WERI-Rb-1 (cell line): ENCODE data around the gene OR10J5.

Experiments
- DNase-seq: peaks from one replicate; pipeline ENCODE4 v3.0.0-alpha.2; 2020
- H3K27ac ChIP-seq: fragments of 250-450 bp; sonication (Bioruptor Pico); 2 replicates; pipeline ENCODE4 v1.5.1; 2020; ENCODE audit warnings: mild to moderate bottlenecking, moderate library complexity
- H3K27me3 ChIP-seq: fragments of 250-450 bp; sonication (Bioruptor Pico); 2 replicates; pipeline ENCODE4 v1.5.1; 2021; ENCODE audit warnings: mild to moderate bottlenecking, low read depth, moderate library complexity; ENCODE audit not compliant: insufficient read depth, severe bottlenecking
- H3K36me3 ChIP-seq: fragments of 250-450 bp; sonication (Bioruptor Pico); 2 replicates; pipeline ENCODE4 v1.5.1; 2020; ENCODE audit warnings: mild to moderate bottlenecking, moderate library complexity
- H3K4me3 ChIP-seq: 2 replicates; pipeline ENCODE4 v1.5.1; 2011; ENCODE audit warnings: low read depth, mild to moderate bottlenecking, control low read depth, low read length
- H3K9me3 ChIP-seq: fragments of 250-450 bp; sonication (Bioruptor Pico); 2 replicates; pipeline ENCODE4 v1.5.1; 2021; ENCODE audit warnings: mild to moderate bottlenecking, moderate library complexity; ENCODE audit not compliant: severe bottlenecking
- TF ChIP-seq, protein P1 (sequence below): IDR thresholded peaks from 2 replicates; pipeline ENCODE4 v1.5.1; 2011; ENCODE audit warnings: low read depth, mild to moderate bottlenecking, control low read depth, inconsistent platforms, low read length

The OR10J5 gene

GRCh38 chr1:159561497-159561896, 25.7 kb upstream of the OR10J5 start:
- Histone ChIP-seq H3K36me3 (no peaks in the 10 kb centered on the region), H3K27ac (no peak overlapping the region), H3K9me3 (no peaks in the 10 kb centered on the region), H3K4me3 (no peak overlapping the region), H3K27me3 (peaks cover 79% of the 10 kb centered on the region)
- DNase-seq: no peak
- TF ChIP-seq, protein P1, sequence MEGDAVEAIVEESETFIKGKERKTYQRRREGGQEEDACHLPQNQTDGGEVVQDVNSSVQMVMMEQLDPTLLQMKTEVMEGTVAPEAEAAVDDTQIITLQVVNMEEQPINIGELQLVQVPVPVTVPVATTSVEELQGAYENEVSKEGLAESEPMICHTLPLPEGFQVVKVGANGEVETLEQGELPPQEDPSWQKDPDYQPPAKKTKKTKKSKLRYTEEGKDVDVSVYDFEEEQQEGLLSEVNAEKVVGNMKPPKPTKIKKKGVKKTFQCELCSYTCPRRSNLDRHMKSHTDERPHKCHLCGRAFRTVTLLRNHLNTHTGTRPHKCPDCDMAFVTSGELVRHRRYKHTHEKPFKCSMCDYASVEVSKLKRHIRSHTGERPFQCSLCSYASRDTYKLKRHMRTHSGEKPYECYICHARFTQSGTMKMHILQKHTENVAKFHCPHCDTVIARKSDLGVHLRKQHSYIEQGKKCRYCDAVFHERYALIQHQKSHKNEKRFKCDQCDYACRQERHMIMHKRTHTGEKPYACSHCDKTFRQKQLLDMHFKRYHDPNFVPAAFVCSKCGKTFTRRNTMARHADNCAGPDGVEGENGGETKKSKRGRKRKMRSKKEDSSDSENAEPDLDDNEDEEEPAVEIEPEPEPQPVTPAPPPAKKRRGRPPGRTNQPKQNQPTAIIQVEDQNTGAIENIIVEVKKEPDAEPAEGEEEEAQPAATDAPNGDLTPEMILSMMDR: no peak

GRCh38 chr1:159560599-159560998, 24.8 kb upstream of the OR10J5 start:
- no peak for DNase-seq
- Histone ChIP-seq H3K4me3 (no peak overlapping the region), H3K9me3 (no peaks in the 10 kb centered on the region), H3K27ac (no peak overlapping the region), H3K27me3 (peaks cover 82% of the 10 kb centered on the region), H3K36me3 (no peaks in the 10 kb centered on the region)
- TF ChIP-seq, protein P1: no peak

GRCh38 chr1:159556931-159557369, 21.1 kb upstream of the OR10J5 start:
- DNase-seq: no peak
- Histone ChIP-seq H3K4me3 (no peak overlapping the region), H3K27me3 (peaks cover 75% of the 10 kb centered on the region), H3K27ac (no peak overlapping the region), H3K9me3 (no peaks in the 10 kb centered on the region), H3K36me3 (no peaks in the 10 kb centered on the region)
- TF ChIP-seq, protein P1: no peak

GRCh38 chr1:159554696-159555095, 18.9 kb upstream of the OR10J5 start:
- no peak overlapping the region for H3K4me3 ChIP-seq
- TF ChIP-seq, protein P1: no peak
- H3K27me3 ChIP-seq: peaks cover 74% of the 10 kb centered on the region
- no peak for DNase-seq
- H3K9me3 ChIP-seq: no peaks in the 10 kb centered on the region
- no peaks in the 10 kb centered on the region for H3K36me3 ChIP-seq
- no peak overlapping the region for H3K27ac ChIP-seq

- no peak overlapping the region for H3K4me3 ChIP-seq
- no peak overlapping the region for H3K27ac ChIP-seq
- no peak for DNase-seq
- peaks cover 70% of the 10 kb centered on the region for H3K27me3 ChIP-seq
- TF ChIP-seq, protein P1: no peak
- no peaks in the 10 kb centered on the region for H3K9me3 ChIP-seq
- H3K36me3 ChIP-seq: no peaks in the 10 kb centered on the region
Observed at GRCh38 chr1:159554261-159554660, 18.5 kb upstream of the OR10J5 start.

DNA sequence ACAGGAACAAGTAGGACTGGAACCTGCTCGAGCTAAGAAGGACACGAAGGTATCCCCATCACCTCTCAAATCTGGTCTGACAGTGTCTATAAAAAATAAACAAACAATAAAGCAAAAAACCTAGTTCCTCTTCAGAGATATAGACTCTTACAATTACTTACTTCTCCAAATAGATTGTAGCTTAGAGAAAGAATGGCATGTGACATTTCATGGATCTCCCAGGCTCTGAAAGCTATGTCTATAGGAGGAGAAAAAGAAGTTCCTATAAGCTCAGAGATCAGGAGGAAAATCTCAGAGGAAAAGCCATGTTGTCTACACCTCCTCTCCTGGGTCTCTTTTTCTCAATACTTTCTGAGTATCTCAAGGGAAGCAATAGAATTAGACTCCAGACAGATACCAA, 12.3 kb upstream of the OR10J5 start:
- H3K36me3 ChIP-seq: no peaks in the 10 kb centered on the region
- TF ChIP-seq, protein P1: no peak
- no peak for DNase-seq
- no peak overlapping the region for H3K4me3 ChIP-seq
- peaks cover 50% of the 10 kb centered on the region for H3K27me3 ChIP-seq
- H3K27ac ChIP-seq: no peak overlapping the region
- no peaks in the 10 kb centered on the region for H3K9me3 ChIP-seq
